Measurements from ENCODE around the gene CRYGA.
A peak's percentile ranks its signal among the peaks of the same experiment; 100 is the strongest.
"Not testable (repeated sequence)": the region's sequence is repeated elsewhere in the genome, so short reads cannot be mapped to it uniquely, and the experiment has no call there.

The CRYGA gene

GRCh38 chr2:208142925-208143799, 20.2 kb downstream of the CRYGA start:
- no peaks in the 10 kb centered on the region for H3K27me3 Mint-ChIP-seq
- H3K4me1 Mint-ChIP-seq (ENCODE audit: low read depth): no peaks in the 10 kb centered on the region
- H3K27ac Mint-ChIP-seq: no peak overlapping the region
- H3K4me3 Mint-ChIP-seq: no peak overlapping the region
- H3K9me3 Mint-ChIP-seq (ENCODE audit: low read depth): peaks cover under 1% of the 10 kb centered on the region
- H3K36me3 Mint-ChIP-seq: peaks cover 2% of the 10 kb centered on the region

DNA sequence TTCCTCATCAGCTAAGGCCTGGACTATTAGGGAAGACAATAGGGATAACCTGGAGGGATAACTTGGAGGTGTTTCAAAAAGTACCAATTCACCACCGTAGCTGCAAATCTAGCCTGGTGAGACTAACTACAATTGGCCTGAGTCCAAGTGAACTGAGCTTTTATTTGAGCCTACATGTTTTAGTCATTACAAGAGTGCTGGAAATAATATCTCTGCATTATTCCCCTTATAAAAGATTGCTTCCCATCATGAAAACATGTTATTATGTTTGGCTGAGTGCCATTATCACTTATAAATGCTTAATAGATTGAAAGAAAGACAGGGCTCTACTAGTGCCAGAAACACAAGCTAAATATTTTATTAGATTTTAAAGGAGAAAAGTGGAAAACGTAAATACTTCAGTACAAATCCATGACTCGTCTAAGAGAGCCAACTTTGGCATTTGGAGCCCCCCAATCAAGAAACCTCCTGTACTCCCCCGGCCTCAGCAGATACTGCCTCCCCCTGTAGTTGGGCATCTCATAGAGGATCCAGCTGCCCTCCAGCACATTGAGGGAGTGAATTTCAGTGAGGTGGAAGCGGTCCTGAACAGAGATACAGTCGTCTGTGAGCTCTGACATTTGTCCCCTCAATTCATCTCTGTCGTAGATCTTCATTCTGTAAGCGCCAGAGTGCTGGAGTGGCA, 21.0 kb downstream of the CRYGA start:
- Mint-ChIP-seq H3K36me3 (peaks cover 2% of the 10 kb centered on the region), H3K4me3 (no peak overlapping the region), H3K27ac (no peak overlapping the region), H3K27me3 (no peaks in the 10 kb centered on the region), H3K9me3 (ENCODE audit: low read depth) (peaks cover 4% of the 10 kb centered on the region), H3K4me1 (ENCODE audit: low read depth) (no peaks in the 10 kb centered on the region)

GRCh38 chr2:208139447-208139846, 23.9 kb downstream of the CRYGA start:
- Mint-ChIP-seq H3K36me3 (peaks cover 2% of the 10 kb centered on the region), H3K27me3 (no peaks in the 10 kb centered on the region), H3K9me3 (ENCODE audit: low read depth) (peaks cover 4% of the 10 kb centered on the region), H3K4me3 (no peak overlapping the region), H3K27ac (no peak overlapping the region), H3K4me1 (ENCODE audit: low read depth) (peaks cover 13% of the 10 kb centered on the region)

DNA sequence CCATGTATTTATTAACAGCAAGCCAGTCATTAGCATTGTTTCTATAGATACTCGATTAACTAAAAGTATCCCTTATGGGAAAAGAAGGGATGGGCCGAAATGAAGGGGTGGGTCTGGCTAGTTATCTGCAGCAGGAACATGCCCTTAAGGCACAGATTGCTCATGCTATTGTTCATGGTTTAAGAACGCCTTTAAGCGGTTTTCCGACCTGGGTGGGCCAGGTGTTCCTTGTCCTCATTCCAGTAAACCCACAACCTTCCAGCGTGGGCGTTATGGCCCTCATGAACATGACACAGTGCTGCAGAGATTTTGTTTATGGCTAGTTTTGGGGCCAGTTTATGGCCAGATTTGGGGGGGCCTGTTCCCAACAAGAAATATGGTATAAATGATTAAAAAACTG, 25.1 kb downstream of the CRYGA start:
- not testable (repeated sequence) for H3K36me3 Mint-ChIP-seq, H3K4me3 Mint-ChIP-seq

GRCh38 chr2:208136716-208137094, 26.7 kb downstream of the CRYGA start:
- peaks cover 13% of the 10 kb centered on the region for H3K4me1 Mint-ChIP-seq (ENCODE audit: low read depth)
- H3K4me3 Mint-ChIP-seq: no peak overlapping the region
- peaks cover 4% of the 10 kb centered on the region for H3K9me3 Mint-ChIP-seq (ENCODE audit: low read depth)
- no peak overlapping the region for H3K27ac Mint-ChIP-seq
- H3K36me3 Mint-ChIP-seq: peaks cover 2% of the 10 kb centered on the region
- no peaks in the 10 kb centered on the region for H3K27me3 Mint-ChIP-seq

More for the DNA sequence above, 25.1 kb downstream of the CRYGA start:
- not testable (repeated sequence) for H3K27ac Mint-ChIP-seq; H3K27me3 Mint-ChIP-seq; H3K9me3 Mint-ChIP-seq (ENCODE audit: low read depth)
- peaks cover 13% of the 10 kb centered on the region for H3K4me1 Mint-ChIP-seq (ENCODE audit: low read depth)

GRCh38 chr2:208135794-208136715, 27.3 kb downstream of the CRYGA start:
- no peak overlapping the region for H3K27ac Mint-ChIP-seq
- H3K36me3 Mint-ChIP-seq: peaks cover 2% of the 10 kb centered on the region
- no peak overlapping the region for H3K4me3 Mint-ChIP-seq

DNA sequence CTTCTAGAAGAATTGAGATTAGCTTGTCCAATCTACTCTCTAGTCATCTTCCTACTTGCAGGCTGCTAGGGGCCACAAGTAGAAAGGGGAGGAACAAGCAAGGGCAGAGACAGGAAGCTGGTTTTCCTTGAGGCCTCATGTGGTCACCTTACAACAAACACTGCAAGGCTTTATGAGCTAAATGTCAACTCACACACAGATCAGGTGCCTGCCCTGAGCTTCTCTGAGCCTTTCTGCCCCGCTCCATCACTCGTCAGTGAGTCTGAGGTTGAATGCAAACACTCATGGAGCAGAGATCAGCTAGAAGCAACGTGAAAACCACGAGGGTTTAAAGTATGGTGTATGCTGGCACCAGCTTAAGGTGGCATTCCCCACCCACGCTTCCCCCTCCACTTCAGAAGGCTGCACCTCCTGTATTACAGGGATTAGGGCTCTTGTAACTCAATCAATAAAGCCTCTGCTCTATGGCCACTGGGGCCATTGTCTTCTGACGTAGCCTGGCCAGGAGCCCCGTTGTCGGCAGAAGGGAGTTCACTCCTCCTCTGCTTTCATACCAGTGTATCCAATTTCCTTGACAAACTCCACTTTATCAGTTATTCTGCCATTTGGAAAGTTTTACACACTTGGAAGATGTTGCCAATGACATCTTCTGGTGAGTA, 28.3 kb downstream of the CRYGA start:
- peaks cover 2% of the 10 kb centered on the region for H3K36me3 Mint-ChIP-seq
- H3K4me1 Mint-ChIP-seq (ENCODE audit: low read depth): peaks cover 13% of the 10 kb centered on the region
- peaks cover 4% of the 10 kb centered on the region for H3K9me3 Mint-ChIP-seq (ENCODE audit: low read depth)
- H3K27me3 Mint-ChIP-seq: no peaks in the 10 kb centered on the region
- H3K4me3 Mint-ChIP-seq: no peak overlapping the region
- H3K27ac Mint-ChIP-seq: no peak overlapping the region

More at GRCh38 chr2:208135794-208136715, 27.3 kb downstream of the CRYGA start:
- Mint-ChIP-seq H3K27me3 (no peaks in the 10 kb centered on the region), H3K4me1 (ENCODE audit: low read depth) (peaks cover 13% of the 10 kb centered on the region), H3K9me3 (ENCODE audit: low read depth) (peaks cover 4% of the 10 kb centered on the region)

- H3K4me1 Mint-ChIP-seq (ENCODE audit: low read depth): peaks cover 10% of the 10 kb centered on the region
- no peaks in the 10 kb centered on the region for H3K27me3 Mint-ChIP-seq
- H3K36me3 Mint-ChIP-seq: no peaks in the 10 kb centered on the region
These were observed 32.7 kb downstream of the CRYGA start for GRCh38 chr2:208130712-208131110.

DNA sequence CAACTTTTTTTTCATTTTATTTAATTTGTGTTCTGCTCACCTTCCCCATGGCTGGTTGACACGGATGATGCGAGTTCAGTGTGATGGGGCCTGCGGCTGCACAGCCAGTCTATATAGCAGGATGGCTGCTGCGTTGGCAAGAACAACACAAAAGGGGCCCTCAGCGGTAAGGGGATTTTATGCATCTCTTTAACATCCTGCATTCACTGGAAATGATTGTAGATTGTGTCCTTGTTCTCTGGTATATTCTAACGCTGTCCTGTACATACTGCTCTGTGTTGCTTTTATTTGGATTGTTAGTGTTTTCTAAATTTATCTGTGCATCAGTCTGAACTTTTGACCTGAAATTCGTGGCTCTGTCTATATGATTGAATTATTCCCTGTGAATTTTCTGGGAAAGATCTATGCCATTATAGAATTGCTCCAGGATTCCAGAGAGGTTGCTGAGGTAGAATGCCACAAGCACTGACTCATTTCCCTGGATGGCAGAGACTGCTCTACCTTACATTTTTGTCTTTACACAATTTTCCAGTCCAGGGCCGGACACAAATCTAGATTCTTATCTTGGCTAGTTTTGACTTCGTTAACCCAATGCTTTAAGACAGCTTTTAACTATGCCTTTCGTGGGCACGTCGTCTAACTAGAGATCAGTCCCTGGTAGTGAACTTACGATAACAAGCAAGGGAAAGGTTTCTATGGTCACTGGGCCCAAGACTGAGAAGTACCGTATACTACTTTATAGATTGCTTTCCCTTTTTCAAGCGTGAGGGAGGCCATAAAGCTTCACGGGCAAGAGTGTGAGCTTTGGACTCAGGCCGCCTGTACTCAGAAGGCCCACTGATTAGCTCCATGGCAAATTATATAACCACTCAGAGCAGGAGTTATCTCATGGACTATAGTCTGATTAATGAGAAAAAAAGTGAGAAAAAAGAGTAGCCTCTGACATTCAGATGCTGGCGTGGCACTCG, 33.4 kb downstream of the CRYGA start, which contains the start of gene CRYGC:
TSS of gene CRYGC (minus strand) at position 85 of the 968 bp plus-strand sequence. CDS start at position 49, 36 bp downstream.
- Mint-ChIP-seq H3K36me3 (no peaks in the 10 kb centered on the region), H3K4me3 (no peak within 1 kb of the TSS), H3K27ac (no peak within 1 kb of the TSS), H3K27me3 (peaks cover 3% of the 10 kb centered on the region), H3K9me3 (ENCODE audit: low read depth) (no peaks in the 10 kb centered on the region), H3K4me1 (ENCODE audit: low read depth) (peaks cover 4% of the 10 kb centered on the region)

More at GRCh38 chr2:208130712-208131110, 32.7 kb downstream of the CRYGA start:
- no peaks in the 10 kb centered on the region for H3K9me3 Mint-ChIP-seq (ENCODE audit: low read depth)
- no peak overlapping the region for H3K4me3 Mint-ChIP-seq
- H3K27ac Mint-ChIP-seq: no peak overlapping the region

DNA sequence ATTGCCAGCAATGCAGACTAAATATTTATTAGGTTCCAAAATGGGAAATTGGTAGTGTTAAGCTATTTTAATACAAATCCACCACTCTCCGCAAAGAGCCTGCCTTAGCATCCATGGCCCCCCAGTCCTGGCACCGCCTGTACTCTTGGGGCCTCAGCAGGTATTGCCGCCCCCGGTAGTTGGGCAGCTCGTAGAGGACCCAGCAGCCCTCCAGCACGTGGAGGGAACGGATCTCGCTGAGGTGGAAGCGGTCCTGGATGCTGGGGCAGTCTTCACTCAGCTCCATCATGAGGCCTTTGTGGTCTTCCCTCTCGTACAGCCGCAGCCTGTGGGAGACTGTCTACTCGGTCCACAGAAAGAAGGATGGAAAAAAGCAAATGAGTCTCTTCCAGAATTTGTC, 35.3 kb downstream of the CRYGA start:
- H3K27me3 Mint-ChIP-seq: peaks cover 12% of the 10 kb centered on the region

GRCh38 chr2:208127090-208127489, 36.3 kb downstream of the CRYGA start:
- H3K9me3 Mint-ChIP-seq (ENCODE audit: low read depth): no peaks in the 10 kb centered on the region
- no peaks in the 10 kb centered on the region for H3K36me3 Mint-ChIP-seq
- H3K27me3 Mint-ChIP-seq: peaks cover 12% of the 10 kb centered on the region
- no peak overlapping the region for H3K4me3 Mint-ChIP-seq
- peaks cover 5% of the 10 kb centered on the region for H3K4me1 Mint-ChIP-seq (ENCODE audit: low read depth)
- H3K27ac Mint-ChIP-seq: no peak overlapping the region

More for the DNA sequence above, 35.3 kb downstream of the CRYGA start:
- H3K4me3 Mint-ChIP-seq: no peak overlapping the region
- H3K9me3 Mint-ChIP-seq (ENCODE audit: low read depth): no peaks in the 10 kb centered on the region
- H3K36me3 Mint-ChIP-seq: no peaks in the 10 kb centered on the region
- peaks cover 5% of the 10 kb centered on the region for H3K4me1 Mint-ChIP-seq (ENCODE audit: low read depth)
- H3K27ac Mint-ChIP-seq: no peak overlapping the region

DNA sequence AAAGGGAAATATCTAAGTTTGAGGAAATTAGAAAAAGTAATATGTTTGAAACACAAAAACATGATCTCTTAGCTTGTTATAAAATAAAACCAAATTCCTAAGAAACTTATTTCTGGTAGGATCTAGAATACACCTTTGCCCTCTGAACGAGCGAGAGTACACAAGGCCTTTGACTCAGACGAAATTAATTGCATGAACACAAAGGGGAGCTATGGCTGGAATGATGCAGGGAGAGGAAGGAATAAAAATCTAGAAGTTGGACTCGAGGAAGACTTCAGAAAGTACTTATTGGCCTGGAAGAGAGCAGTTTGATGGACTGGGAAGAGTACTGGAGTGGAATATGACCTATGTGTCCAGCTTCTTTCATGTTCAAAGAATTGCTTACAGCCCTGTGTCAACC, 38.1 kb downstream of the CRYGA start:
- no peak overlapping the region for H3K4me3 Mint-ChIP-seq
- peaks cover 12% of the 10 kb centered on the region for H3K27me3 Mint-ChIP-seq
- H3K36me3 Mint-ChIP-seq: no peaks in the 10 kb centered on the region

DNA sequence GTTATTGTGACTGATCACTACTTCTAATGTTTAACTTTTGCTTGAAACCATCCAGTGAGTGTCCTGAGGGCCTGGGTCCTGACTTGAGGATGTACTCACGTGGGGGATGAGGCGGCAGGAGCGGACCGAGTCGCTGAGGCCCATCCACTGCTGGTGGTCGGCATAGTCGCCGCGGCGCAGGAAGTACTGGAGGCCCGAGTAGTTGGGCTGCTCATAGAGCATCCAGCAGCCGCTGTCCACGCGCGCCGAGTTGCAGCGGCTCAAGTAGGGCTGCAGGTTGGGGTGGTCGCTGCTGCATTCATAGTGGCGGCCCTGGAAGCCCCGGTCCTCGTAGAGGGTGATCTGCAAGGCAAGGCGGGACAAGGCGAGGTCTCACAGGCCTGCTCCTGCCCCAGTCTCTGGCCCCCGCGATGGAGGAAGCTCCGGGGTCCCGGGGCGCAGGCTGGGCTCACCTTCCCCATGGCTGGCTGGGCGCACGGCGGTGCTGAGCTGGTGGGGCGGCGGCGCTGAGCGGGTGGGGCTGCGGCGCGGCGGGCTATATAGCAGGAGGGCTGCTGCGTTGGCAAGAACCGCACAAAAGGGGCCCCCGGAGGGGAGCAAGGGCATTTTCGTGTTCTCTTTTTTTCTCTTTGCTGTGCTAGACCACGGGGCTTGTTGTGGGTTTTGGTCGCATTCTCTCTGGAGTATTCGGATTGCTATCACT, 39.2 kb downstream of the CRYGA start, which contains the start of gene CRYGD:
TSS of gene CRYGD (minus strand) at position 512 of the 703 bp plus-strand sequence. CDS start at position 461, 51 bp downstream.
- Mint-ChIP-seq H3K27me3 (peaks cover 12% of the 10 kb centered on the region), H3K4me3 (peak within 1 kb of the TSS; percentile 57)
- not testable (repeated sequence) for H3K36me3 Mint-ChIP-seq; H3K4me1 Mint-ChIP-seq (ENCODE audit: low read depth); H3K27ac Mint-ChIP-seq; H3K9me3 Mint-ChIP-seq (ENCODE audit: low read depth)

More for the DNA sequence above, 38.1 kb downstream of the CRYGA start:
- no peaks in the 10 kb centered on the region for H3K9me3 Mint-ChIP-seq (ENCODE audit: low read depth)
- H3K4me1 Mint-ChIP-seq (ENCODE audit: low read depth): peaks cover 5% of the 10 kb centered on the region
- H3K27ac Mint-ChIP-seq: no peak overlapping the region
